Measurements from ENCODE around the gene LPP. TPM values are rescaled to one million over a fixed set of nuclear protein-coding genes. Genes with fewer than 3 reads are reported as not detected.
A peak's percentile ranks its signal among the peaks of the same experiment; 100 is the strongest.

The LPP gene
- total RNA-seq, 4 donors from 2014 or later = 109 to 170 (median 132) TPM

GRCh38 chr3:188471723-188472122, 317.8 kb downstream of the LPP start:
- no peak for DNase-seq
- Histone ChIP-seq H3K4me3 (no peak overlapping the region), H3K36me3 (no peaks in the 10 kb centered on the region), H3K27me3 (no peaks in the 10 kb centered on the region), H3K4me1 (no peaks in the 10 kb centered on the region), H3K9me3 (no peaks in the 10 kb centered on the region), H3K27ac (peak overlapping the region in 1 of 4 donors; percentile 8)
- TF ChIP-seq POLR2A (IDR thresholded peaks at IDR 0.05) = no peak

DNA sequence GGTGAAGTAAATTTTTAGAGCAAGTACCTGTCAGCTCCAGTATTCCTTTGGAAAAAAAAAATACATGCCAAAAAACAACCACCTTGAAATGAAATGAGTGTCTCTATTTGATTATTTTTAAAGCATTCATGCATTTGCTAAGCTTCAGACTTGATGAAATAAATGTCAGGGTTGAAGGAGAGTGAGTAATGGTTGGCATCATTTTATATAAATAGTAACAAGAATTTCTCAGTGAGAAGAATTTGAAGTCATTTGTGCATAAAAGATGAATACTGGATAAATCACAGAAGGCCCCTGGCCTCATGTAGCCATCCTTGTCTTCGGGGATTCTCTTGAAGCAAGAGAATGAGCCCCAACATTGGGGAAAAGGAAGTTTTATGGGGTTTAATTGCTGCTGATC, 318.4 kb downstream of the LPP start:
- H3K4me1 ChIP-seq = no peaks in the 10 kb centered on the region
- no peak for TF ChIP-seq CTCF (IDR thresholded peaks at IDR 0.05)
- TF ChIP-seq POLR2A (IDR thresholded peaks at IDR 0.05) = no peak
- H3K36me3 ChIP-seq = no peaks in the 10 kb centered on the region
- DNase-seq = no peak
- no peak overlapping the region for H3K27ac ChIP-seq
- no peaks in the 10 kb centered on the region for H3K27me3 ChIP-seq
- no peak overlapping the region for H3K4me3 ChIP-seq
- H3K9me3 ChIP-seq = no peaks in the 10 kb centered on the region

GRCh38 chr3:188473045-188473444, 319.1 kb downstream of the LPP start:
- TF ChIP-seq POLR2A (IDR thresholded peaks at IDR 0.05) = no peak
- no peak overlapping the region for H3K27ac ChIP-seq
- H3K27me3 ChIP-seq = no peaks in the 10 kb centered on the region
- no peaks in the 10 kb centered on the region for H3K4me1 ChIP-seq
- no peaks in the 10 kb centered on the region for H3K36me3 ChIP-seq
- no peaks in the 10 kb centered on the region for H3K9me3 ChIP-seq
- H3K4me3 ChIP-seq = no peak overlapping the region
- DNase-seq = no peak

DNA sequence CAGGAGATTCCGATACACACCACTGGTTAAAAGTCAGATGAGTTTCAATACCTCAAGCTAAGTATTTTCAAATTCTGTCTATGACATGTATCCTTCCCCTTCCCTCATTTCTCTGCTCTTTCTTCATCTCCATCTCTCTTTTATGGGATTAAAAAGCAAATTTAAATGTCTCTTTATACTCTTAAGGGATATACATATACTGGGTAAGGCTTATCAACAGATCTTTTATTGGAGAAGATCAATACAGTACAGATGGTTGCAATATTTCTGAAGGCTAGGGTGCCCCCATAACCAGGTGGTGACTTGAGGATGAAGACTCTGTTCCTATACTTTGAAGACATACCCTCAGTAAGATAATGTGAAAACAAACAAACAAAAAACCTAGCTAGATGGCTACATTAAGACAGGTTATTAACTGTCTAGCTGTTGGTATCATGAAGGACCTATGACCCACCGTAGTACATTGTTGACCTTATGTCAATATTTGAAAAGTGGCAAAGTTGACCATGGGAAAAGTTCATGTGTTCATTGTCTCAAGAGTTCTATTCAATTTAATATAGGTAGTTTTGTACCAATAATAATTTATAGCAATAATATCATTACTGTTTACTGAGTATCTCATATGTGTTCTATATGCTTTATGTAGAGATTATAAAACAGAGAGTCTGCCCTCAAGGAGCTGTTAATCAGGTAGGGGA, 319.8 kb downstream of the LPP start:
- H3K36me3 ChIP-seq = no peaks in the 10 kb centered on the region
- no peak overlapping the region for H3K27ac ChIP-seq
- H3K4me3 ChIP-seq = no peak overlapping the region
- H3K27me3 ChIP-seq = no peaks in the 10 kb centered on the region
- TF ChIP-seq POLR2A (IDR thresholded peaks at IDR 0.05) (no peak), CTCF (IDR thresholded peaks at IDR 0.05) (no peak)
- DNase-seq = no peak
- H3K4me1 ChIP-seq = no peaks in the 10 kb centered on the region
- no peaks in the 10 kb centered on the region for H3K9me3 ChIP-seq

DNA sequence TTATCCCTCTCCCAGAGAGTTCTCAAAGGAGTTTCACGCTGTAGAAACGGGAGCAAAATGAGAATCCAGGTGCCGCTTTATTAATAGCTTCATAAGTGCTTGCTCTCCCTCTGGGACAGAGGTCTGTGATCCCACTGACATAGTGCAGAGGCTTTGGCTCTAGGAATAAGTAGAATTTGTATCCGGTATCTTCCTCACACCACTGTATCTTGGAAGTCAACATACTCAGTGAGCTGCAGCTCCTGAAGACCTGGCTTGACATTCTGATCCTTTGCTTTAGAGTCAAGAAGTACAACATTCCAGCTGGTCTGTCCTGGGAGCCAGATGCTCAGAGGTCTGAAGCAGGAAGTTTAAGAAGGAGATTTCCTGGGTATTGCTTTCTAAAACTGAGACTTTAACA, 323.0 kb downstream of the LPP start:
- H3K4me1 ChIP-seq = no peaks in the 10 kb centered on the region
- H3K9me3 ChIP-seq = no peaks in the 10 kb centered on the region
- no peak for DNase-seq
- H3K27ac ChIP-seq = no peak overlapping the region
- no peaks in the 10 kb centered on the region for H3K36me3 ChIP-seq
- no peak overlapping the region for H3K4me3 ChIP-seq
- no peak for TF ChIP-seq POLR2A (IDR thresholded peaks at IDR 0.05)
- TF ChIP-seq CTCF (IDR thresholded peaks at IDR 0.05) = no peak
- H3K27me3 ChIP-seq = no peaks in the 10 kb centered on the region

GRCh38 chr3:188480011-188480410, 326.1 kb downstream of the LPP start:
- Histone ChIP-seq H3K4me1 (no peaks in the 10 kb centered on the region), H3K27ac (no peak overlapping the region), H3K36me3 (peaks cover 0 to 7% (median 0%) of the 10 kb centered on the region in 3 donors), H3K4me3 (no peak overlapping the region), H3K27me3 (no peaks in the 10 kb centered on the region), H3K9me3 (no peaks in the 10 kb centered on the region)
- no peak for DNase-seq
- TF ChIP-seq CTCF (IDR thresholded peaks at IDR 0.05) (no peak), POLR2A (IDR thresholded peaks at IDR 0.05) (no peak)

- DNase-seq = no peak
- no peak overlapping the region for H3K27ac ChIP-seq
- no peak for TF ChIP-seq POLR2A (IDR thresholded peaks at IDR 0.05)
- TF ChIP-seq CTCF (IDR thresholded peaks at IDR 0.05) = no peak
These were observed 329.0 kb downstream of the LPP start for GRCh38 chr3:188482929-188483328.

More at GRCh38 chr3:188482929-188483328, 329.0 kb downstream of the LPP start:
- H3K36me3 ChIP-seq = peaks cover 0 to 11% (median 0%) of the 10 kb centered on the region in 3 donors
- H3K9me3 ChIP-seq = no peaks in the 10 kb centered on the region
- H3K27me3 ChIP-seq = no peaks in the 10 kb centered on the region
- no peak overlapping the region for H3K4me3 ChIP-seq
- H3K4me1 ChIP-seq = no peaks in the 10 kb centered on the region

Measured in Peyer's patch (tissue), 4 donors.